Activated CD4-positive, alpha-beta T cell treated with anti-CD3 and anti-CD28 coated beads, Interleukin-2, amount 50 U/mL, for 16 hours (primary cell): ENCODE results near the gene NME5.
"Not testable (repeated sequence)": the region's sequence is repeated elsewhere in the genome, so short reads cannot be mapped to it uniquely, and the experiment has no call there.

ENCODE experiments used
- DNase-seq: peaks from one replicate; pipeline ENCODE4 v3.0.0-alpha.2; 2020

Gene NME5, protein sequence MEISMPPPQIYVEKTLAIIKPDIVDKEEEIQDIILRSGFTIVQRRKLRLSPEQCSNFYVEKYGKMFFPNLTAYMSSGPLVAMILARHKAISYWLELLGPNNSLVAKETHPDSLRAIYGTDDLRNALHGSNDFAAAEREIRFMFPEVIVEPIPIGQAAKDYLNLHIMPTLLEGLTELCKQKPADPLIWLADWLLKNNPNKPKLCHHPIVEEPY

DNA sequence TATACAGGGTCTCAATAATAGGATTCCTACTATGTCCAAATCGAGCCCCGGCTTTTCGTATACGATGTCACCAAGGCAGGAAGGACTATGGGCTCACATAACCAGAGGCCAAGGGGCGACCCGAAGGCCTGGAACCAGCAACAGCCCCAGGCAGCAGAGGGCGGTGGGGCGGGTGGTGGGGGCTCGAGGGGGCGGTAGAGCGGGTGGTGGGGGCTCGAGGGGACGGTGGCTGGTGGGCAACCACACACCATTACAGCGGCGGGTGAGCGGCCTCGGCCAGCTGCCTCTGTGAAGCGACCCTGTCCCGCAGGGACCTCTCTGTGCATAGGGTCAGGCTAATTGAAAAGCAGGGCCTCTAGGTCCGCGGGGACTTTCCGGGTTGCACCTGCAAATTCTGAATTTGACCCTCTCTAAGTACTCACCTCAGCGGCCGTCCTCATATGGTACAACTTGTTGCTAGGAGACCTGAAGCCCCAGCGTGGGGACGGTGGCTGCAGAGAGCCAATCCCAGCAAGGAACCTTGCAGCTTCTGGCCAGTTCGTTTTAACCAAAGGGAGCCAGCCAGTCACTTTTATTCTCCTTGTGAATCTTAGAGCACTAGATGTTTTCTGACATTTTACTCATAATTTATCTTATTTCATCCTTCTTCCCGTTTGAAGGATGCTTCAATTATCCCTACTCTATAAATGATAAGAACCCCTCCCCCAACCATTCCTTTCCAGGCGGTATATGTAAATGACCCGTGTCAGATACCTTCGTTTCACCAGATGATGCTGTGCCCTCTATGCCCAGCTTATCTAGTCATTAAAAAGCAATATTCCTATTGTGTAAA lies at the start of gene NME5:
Gene NME5 (minus strand): TSS at position 480 of the 832 bp plus-strand sequence. CDS start 648 bp downstream, outside the sequence.
- DNase-seq: no peak

DNA sequence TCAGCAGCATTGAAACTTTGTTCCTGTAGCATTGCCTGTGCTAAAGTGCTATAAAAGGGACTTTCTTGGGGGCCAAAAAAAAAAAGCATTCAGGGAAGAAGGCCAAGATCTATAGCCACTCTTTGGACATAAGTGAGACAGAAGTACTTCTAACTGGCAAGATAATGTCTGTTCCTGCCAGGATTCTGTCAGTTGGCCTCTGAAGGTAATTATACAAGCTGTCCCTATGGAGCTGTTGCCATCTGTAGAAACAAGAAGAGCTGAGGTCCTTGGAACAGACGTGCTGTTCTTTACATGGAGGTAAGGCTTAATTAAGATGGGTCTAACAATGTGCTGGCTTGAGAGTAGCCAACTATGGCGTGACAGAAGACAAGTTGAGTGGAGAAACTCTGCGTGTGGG lies 49.4 kb upstream of the NME5 start:
- no peak for DNase-seq

DNA sequence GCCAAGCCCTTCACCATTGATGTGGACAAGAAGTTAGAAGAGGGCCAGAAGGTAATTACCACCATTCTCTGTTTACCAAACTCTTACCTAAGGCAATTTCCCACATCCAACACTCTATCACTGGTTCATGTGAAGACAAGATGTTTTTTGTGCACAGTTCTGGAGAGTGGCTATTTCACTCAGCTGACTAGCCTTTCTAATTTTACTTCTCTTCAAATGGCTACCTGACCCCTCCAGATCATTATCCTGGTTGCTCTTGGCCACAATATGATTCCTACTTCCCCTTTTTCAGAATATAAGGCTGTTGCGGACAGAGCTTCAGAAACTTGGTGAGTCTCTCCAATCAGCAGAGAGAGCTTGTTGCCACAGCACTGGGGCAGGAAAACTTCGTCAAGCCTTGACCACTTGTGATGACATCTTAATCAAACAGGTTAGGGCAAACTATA lies 46.8 kb upstream of the NME5 start:
- no peak for DNase-seq

DNA sequence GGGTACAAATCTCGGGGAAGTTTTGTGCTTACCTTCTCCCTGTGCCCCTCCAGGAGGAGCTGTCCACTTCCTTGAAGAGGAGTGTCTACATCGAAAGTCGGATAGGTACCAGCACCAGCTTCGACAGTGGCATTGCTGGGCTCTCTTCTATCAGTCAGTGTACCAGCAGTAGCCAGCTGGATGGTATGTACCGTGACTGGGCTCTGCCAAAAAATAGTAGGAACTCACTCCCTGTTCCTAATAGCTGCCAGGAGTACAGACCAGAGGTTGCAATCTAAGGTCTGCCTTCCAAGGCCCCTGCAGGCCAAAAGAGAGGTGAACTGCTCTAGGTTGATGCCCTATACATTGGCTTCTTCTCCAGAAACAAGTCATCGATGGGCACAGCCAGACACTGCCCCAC lies 43.6 kb upstream of the NME5 start:
- DNase-seq: no peak

DNA sequence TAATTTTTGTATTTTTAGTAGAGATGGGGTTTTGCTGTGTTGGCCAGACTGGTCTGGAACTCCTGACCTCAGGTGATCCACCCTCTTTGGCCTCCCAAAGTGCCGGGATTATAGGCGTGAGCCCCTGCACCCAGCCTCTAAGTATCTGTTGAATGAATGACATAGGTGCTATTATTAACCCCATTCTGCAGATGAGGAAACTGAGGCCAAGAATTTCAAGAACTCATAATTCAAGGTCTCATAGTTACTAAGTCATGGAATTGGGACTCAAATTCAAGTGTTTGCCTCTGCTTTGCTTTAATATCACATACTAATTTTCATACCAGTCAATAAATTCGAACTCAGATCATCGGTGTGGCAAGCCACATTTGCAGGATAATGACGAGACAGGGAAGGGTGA lies 41.6 kb upstream of the NME5 start:
- DNase-seq: no peak

DNA sequence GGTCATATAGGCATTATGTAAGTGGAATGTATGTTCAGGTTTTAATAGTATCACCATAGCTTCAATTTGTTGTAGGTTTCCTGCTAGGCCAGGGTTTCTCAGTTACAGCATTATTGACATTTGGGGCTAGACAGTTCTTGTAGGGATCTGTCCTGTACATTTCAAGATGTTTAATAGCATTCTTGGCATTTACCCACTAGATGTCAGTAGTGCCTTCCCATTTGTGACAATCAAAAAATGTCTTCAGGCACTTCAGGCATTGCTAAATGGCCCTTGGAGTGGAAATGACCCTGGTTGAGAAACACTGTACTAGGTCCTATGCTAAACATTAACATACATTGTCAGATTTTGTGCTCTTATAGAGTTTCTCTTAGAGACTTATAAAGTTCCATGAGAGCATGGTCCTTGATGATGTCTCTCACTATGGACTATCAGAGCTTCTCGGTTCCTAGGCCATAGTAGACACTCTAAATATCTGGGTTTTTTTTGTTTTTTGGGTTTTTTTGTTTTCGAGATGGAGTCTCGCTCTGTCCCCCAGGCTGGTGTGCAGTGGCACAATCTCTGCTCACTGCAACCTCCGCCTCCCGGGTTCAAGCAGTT lies 41.1 kb upstream of the NME5 start:
- peak; percentile 72 for DNase-seq

DNA sequence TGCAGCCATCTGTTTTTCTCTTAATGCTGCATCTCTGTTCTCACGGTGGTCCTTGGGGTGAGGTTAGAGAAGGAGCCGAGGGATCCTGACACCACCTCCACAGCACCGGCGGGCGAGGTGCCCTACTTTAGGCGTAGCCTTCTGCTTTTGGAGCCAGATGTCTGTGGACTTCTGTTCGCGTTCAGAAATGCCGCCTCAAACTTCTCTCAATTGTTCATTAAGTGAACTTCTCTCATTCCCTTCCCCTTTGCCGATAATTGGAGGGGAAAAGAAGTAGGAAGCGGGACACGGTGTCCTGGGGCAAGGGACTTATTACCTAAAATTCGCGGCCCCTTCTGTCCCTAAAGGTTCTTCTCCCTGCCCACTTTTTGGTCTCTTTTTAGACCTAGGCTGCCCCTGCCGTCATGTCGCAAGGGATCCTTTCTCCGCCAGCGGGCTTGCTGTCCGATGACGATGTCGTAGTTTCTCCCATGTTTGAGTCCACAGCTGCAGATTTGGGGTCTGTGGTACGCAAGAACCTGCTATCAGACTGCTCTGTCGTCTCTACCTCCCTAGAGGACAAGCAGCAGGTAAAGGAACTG lies 40.1 kb upstream of the NME5 start:
- DNase-seq: peak; percentile 16

DNA sequence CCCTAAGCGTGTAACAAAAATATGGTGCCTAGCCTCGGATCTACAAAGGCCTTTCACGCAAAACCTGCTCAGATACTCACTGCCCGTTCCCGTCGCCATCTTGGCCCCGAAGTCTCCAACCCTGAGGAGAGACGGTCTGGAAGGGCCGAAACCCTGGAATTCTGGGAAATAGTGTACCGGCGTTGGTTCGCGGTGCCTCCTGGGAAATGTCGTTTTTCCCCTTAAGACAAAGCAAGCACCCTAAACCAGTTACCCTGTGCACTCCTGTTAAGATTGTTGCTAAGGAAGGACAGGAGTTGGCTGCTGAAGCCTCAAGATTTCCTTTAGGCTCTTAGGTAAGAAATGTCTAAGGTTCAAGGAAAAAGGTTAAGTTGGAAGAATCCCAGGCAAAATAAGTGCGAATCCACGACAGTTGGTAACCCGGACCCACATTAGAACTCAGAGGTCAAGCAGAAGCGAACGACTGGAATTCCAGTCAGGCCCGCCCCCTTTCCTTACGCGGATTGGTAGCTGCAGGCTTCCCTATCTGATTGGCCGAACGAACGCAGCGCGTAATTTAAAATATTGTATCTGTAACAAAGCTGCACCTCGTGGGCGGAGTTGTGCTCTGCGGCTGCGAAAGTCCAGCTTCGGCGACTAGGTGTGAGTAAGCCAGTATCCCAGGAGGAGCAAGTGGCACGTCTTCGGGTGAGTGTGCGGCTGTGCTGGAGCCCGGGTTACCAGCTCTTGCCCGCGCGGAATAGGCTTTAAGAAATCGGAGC lies 39.5 kb upstream of the NME5 start, which contains the start of the genes BRD8 and KIF20A:
Gene BRD8 (minus strand): TSS at position 115 of the 761 bp plus-strand sequence. CDS start 16 bp downstream, at position 99.
Gene KIF20A (plus strand): TSS at position 597 of the 761 bp plus-strand sequence. CDS start 569 bp downstream, outside the sequence.
- peak; percentile 97 for DNase-seq

DNA sequence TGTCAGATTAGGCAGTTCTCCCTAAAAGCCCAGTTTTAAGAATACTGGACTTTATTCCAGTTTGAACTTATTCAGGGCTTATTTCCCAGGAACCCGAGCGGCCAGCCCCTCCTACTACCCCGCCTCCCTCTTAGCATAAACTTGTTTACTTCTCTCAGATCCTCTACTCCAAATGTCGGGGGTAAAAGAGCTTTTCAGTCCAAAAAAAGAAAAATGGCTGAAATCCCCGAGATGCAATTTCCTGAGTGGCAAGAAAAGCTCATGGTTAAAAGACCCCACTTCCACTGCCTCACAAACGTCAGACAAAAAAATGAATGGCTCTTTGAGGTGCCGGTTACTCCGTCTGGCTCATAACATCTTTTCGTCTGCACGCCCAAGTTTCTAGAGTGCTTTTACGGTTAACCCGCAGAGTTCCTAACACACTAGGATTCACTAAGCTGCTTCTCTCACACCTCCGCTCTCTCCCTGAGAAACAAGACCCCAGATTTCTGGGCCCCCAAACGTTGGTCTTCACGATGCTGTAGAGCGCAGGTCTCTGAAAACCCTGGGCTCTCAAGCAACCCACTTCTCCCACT lies 38.8 kb upstream of the NME5 start:
- peak; percentile 30 for DNase-seq

DNA sequence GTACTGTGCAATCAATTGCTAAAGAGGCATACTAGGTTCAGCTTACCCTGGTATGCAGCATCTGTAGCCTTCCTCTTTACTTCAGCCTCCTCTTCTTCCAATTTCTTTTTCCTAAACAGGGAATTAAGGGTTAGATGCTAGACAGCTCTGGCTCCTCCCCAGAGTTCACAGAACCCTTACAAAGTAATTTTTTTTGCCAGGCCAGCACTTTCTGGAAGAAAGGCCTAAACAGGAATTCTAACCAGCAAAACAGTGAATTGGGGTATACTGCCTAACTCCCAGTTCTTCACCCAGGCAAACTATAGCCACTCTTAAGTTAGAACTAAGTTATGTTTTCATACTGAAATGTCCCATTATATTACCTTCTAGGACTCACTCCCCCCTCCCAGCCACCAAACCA lies 31.1 kb upstream of the NME5 start:
- DNase-seq: no peak

DNA sequence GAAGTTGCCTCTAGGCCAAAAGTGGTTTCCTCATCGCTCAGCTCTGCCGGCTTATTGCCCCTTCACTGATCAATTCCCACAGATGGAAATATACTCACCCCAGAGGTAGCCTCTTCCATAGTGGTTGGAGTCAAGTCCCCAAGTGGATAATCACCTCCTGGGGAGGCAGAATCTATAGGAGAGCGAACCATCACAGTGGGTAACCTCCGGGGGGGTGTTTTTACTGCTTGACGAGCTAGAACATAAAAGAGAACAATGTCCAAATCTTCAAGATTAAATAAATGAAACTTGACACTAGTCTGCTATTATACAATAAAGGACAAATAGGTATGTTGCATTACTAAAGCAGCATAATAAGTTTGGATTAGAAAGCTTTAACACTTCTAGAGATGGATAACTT lies 29.9 kb upstream of the NME5 start:
- DNase-seq: no peak

DNA sequence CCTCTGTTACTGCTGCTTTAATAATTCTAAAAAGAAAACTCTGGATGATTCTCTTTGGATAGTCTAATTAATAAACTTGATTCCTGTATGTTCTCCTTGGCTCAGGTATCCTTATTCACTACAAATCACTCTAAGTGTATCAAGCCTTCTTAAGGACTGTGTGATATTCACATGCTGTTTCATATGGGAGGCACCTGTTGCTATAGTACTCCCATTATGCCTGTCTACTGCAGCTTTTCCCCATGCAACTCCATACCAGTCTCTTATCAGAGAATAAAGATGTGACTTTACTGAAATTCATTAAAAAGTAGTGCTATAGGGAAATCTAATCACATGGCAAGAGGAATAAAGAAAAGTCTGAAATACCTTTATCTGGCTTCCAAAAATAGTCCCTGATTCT lies 24.5 kb upstream of the NME5 start:
- DNase-seq: no peak

DNA sequence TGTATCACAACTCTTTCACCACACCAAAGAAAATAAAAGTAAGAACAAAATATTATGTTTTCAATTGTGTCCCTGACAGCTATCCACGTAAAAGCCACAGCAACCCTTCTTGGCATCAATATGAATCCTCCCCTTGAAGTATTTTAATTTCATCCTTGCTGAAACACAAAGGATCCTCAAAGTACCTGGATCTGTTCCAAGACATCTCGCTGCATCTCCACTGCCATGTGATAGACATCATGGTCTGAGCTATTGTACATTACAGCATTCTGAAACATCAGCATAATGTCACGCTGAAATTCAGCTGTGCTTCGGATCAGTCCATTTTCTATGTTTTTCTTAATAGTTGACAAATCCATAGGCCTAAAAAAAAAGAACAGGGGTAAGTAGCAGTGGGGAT lies 21.5 kb upstream of the NME5 start:
- DNase-seq: no peak

DNA sequence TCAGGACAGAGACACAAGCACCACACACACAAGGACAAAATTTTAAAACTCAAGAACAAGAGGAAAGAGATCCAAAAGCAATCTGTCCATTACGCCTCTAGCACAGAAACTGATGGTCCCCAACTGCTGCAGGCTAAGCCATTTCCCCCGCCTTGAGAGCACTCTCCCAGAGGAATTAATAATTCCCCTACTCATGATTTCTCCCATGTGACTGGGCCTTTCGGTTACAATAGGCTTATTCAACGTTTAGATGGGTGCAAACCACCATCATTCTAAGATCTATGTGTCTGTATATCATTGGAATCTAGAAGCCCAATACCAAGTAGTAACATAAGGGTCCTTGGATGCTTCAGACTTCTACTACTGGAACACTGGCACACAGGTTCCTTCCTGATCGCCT lies 20.4 kb upstream of the NME5 start:
- no peak for DNase-seq

DNA sequence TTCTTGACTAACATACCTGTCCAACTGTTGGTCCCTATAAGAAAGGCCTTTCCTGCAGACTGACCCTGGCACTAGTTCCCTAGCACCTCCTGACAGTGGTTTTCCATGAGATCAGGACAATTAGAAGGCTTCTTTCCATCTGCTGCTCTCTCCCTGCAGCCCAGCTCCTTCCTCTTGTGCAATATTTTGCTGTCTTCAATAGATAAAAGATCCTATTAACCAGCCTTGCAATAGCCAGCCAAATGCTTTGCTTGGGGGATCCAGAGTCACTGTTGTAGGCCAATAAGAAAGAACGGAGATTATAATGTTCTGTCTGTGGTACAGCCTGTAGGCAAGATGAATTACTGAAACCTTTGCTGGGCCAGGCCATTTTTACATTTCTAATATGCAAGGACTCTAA lies 18.4 kb upstream of the NME5 start:
- no peak for DNase-seq

DNA sequence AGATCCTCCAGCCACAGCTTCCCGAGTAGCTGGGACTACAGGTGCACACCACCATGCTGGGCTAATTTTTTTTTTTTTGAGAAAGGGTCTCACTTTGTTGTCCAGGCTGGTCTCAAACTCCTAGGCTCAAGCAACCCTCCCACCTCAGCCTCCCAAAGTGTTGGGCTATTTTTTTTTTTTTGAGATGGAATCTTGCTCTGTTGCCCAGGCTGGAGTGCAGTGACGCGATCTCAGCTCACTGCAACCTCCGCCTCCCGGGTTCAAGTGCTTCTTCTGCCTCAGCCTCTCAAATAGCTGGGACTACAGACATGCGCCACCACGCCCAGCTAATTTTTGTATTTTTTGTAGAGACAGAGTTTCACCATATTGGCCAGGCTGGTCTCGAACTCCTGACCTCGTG lies 16.7 kb upstream of the NME5 start:
- DNase-seq: not testable (repeated sequence)

DNA sequence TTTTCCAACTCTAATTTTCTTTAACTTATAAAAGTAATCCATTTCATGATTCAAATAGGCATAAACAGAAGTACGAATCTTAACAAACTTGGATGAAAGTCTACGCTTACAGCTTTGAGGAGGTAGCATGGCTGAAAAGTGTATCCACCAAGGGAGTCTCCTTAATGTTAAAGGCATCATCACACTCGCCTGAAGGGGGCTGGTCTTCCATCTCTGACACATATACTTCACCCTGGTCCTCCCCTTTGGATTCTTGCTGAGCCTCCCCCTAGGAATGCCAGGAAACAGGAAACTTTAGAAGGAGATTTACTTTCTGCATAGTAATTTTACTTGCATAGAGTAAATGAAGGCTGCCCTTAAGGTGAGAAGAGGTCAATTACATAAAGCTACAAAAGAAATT lies 10.3 kb upstream of the NME5 start:
- no peak for DNase-seq

DNA sequence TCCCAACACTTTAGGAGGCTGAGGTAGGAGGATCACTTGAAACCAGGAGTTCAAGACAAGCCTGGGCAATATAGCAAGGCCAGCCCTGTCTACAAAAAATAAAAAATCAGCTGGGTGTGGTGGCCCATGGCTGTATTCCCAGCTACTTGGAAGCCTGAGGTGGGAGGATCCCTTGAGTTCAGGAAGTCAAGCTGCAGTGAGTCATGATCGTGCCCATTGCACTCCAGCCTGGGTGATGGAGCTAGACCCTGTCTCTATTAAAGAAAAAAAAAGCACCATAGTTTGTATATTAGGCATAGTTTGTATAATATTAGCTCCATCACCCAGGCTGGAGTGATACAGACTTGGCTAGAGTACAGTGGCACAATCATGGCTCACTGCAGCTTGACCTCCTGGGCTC lies 9.6 kb upstream of the NME5 start:
- no peak for DNase-seq

DNA sequence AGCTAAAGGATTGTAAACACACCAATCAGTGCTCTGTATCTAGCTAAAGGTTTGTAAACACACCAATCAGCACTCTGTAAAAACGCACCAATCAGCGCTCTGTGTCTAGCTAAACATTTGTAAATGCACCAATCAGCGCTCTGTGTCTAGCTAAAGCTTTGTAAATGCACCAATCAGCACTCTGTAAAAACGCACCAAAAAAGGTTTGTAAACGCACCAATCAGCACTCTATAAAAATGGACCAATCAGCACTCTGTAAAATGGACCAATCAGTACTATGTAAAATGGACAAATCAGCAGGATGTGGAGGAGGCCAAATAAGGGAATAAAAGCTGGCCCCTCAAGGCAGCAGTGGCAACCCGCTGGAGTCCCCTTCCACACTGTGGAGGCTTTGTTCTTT lies 4.3 kb upstream of the NME5 start:
- not testable (repeated sequence) for DNase-seq

DNA sequence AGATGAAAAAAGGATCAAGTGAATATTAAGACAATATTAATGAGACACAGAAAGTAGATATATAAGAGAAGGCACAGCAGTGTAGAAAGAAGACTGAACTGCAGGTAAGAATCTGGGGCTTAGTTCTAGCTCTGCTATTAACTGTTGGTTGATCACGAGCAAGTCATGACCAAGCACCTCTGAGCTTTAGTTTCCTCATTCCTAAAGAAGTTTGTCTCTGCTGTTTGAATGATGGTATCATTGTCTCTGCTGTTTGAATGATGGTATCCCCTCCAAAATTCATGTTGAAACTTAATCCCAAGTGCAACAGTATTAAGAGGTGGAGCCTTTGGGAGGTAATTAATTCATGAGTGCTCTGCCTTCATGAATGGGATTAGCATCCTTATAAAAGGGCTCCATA lies 2.5 kb upstream of the NME5 start:
- no peak for DNase-seq

DNA sequence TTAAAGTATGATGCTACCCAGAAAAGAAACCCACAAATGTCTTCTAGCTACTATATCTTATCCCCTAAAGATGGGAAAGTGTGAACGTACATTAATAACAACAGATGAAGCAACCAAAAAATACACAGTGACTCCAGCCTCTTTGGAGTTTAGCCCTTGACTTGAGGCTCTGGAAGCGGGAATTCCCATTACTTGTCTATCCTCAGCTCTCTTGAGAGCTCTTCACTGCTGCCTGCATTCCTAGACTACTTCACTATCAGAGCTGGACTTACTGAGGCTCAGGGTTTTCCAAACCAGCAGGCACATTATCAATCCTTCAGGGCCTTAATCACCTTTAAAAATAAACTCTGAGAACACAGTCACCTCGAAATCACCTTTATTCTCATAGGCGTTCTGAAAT lies 1.0 kb upstream of the NME5 start:
- no peak for DNase-seq

DNA sequence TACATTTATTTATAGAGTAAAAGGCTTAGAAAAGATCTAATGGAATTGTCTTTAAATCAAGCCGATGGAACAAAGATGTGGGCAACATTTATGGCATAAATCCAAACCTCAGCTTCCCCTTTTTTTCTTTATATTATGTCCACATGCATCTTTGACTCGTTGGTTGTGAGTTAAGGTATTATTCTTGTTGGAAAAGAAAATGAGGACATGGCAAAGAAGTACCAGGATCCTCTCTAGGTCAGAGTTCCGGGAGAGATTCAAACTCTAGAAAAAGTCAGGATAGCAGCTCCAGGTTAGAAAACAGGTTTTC lies 508 bp upstream of the NME5 start:
- no peak for DNase-seq

DNA sequence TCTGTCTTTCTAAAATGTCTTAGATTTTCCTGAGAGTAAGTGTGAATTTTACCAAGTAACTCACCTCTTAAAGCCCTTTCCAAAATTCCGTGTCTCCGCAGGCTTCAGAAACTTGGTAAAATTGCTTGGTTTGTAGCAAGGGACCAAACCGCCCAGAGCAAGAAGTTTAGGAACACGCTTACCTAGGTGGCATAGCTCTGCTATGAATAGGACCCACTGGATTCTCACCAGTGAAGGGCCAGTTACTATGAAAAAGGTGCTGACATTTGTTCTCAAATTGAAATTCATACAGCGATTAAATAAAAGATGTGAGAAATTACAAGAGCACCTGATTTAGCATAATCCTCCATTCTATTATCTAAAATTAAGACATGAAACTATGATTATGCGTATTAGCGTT lies 6.7 kb downstream of the NME5 start:
- no peak for DNase-seq
